ENCODE results near the gene SRY. TPM values are rescaled to one million over a fixed set of nuclear protein-coding genes. Genes with fewer than 3 reads are reported as not detected.
"Not testable (repeated sequence)": the region's sequence is repeated elsewhere in the genome, so short reads cannot be mapped to it uniquely, and the experiment has no call there.

Gene SRY
- total and polyA plus RNA-seq, 10 donors: 0.11 to 1.8 (median 0.19) TPM; not detected in 7

GRCh38 chrY:2824471-2824870 lies 37.0 kb upstream of the SRY start:
- WGBS, 5 donors: 70 to 80% (median 73%) methylated on average over 3 of the region's 3 CpGs; no CpG with 5 or more reads in 2 of the 5 donors
- Histone ChIP-seq H3K27me3 (replicated peaks in 1 of 7) (peaks cover 0 to 9% (median 0%) of the 10 kb centered on the region in 7 donors), H3K27ac (no peak overlapping the region), H3K36me3 (no peaks in the 10 kb centered on the region), H3K9me3 (no peaks in the 10 kb centered on the region), H3K4me1 (no peaks in the 10 kb centered on the region), H3K4me3 (no peak overlapping the region)
- no peak for DNase-seq
- TF ChIP-seq POLR2AphosphoS5 (IDR thresholded peaks at IDR 0.05) (no peak), CTCF (IDR thresholded peaks at IDR 0.05 in 8 of 11, conservative IDR thresholded peaks at IDR 0.05 in 3 of 11) (no peak), POLR2A (IDR thresholded peaks at IDR 0.05) (no peak)
- intact Hi-C loops (cut with DNase I; ENCODE audit: low total_unique reads): no loop called here

- H3K4me1 ChIP-seq; H3K36me3 ChIP-seq; DNase-seq; H3K4me3 ChIP-seq; H3K9me3 ChIP-seq; H3K27ac ChIP-seq; H3K27me3 ChIP-seq (replicated peaks in 1 of 7); intact Hi-C loops (cut with DNase I; ENCODE audit: low total_unique reads): not testable (repeated sequence)
- WGBS, 5 donors: 81 to 91% (median 82%) methylated on average over 7 to 10 of the region's 10 CpGs; no CpG with 5 or more reads in 2 of the 5 donors
These were observed 29.8 kb upstream of the SRY start for GRCh38 chrY:2817146-2817896.

GRCh38 chrY:2800246-2800645 lies 12.8 kb upstream of the SRY start:
- Histone ChIP-seq H3K27ac (no peak overlapping the region), H3K4me1 (no peaks in the 10 kb centered on the region), H3K27me3 (replicated peaks in 1 of 7) (no peaks in the 10 kb centered on the region), H3K36me3 (no peaks in the 10 kb centered on the region), H3K4me3 (no peak overlapping the region), H3K9me3 (no peaks in the 10 kb centered on the region)
- no peak for DNase-seq
- WGBS, 5 donors: 45 to 58% (median 48%) methylated on average over 2 of the region's 2 CpGs; no CpG with 5 or more reads in 2 of the 5 donors
- TF ChIP-seq CTCF (IDR thresholded peaks at IDR 0.05 in 8 of 11, conservative IDR thresholded peaks at IDR 0.05 in 3 of 11) (peak in 2 of 11 experiments; percentile 15 to 28), POLR2AphosphoS5 (IDR thresholded peaks at IDR 0.05) (no peak)
- intact Hi-C loops (cut with DNase I; ENCODE audit: low total_unique reads): no loop called here

- no peaks in the 10 kb centered on the region for H3K36me3 ChIP-seq
- H3K4me1 ChIP-seq: no peaks in the 10 kb centered on the region
- H3K4me3 ChIP-seq: no peak overlapping the region
- DNase-seq: no peak
- TF ChIP-seq CTCF (IDR thresholded peaks at IDR 0.05 in 8 of 11, conservative IDR thresholded peaks at IDR 0.05 in 3 of 11): no peak
- no peak for TF ChIP-seq POLR2A (IDR thresholded peaks at IDR 0.05)
- no peak for TF ChIP-seq POLR2AphosphoS5 (IDR thresholded peaks at IDR 0.05)
- intact Hi-C loops (cut with DNase I; ENCODE audit: low total_unique reads): no loop called here
- no peaks in the 10 kb centered on the region for H3K9me3 ChIP-seq
- H3K27me3 ChIP-seq (replicated peaks in 1 of 7): no peaks in the 10 kb centered on the region
- no peak overlapping the region for H3K27ac ChIP-seq
These were observed 10.5 kb upstream of the SRY start for GRCh38 chrY:2797991-2798390.
